Stimulated activated CD8-positive, alpha-beta memory T cell treated with anti-CD3 and anti-CD28 coated beads, Interleukin-15, amount 100 ng/mL, for 4 hours (primary cell): ENCODE measurements around the gene ZFP91.

Source experiments
- DNase-seq, 2 donors: peaks; one replicate each; pipeline ENCODE4 v3.0.0-alpha.2; 2020; ENCODE audit warnings: low read depth in 2 of 2

Gene ZFP91

DNA sequence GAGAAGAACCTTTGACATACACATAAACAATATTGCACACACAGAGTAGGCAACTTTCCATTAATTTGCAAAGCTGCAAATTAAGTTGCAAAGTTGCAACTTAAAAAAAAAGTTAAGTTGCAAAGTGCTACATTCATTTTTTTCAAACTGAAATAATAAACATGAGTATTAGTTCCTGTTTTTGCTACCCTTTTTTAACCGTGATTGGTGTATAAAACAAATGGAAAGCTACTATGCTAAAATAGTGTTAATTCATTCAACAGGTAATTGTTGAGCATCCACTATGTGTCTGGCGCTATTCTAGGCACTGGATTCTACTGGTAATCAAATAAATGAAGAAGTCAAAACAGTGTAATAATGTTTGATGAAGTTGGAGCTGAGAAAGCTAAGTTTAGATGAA, 8.1 kb downstream of the ZFP91 start:
- no peak for DNase-seq

DNA sequence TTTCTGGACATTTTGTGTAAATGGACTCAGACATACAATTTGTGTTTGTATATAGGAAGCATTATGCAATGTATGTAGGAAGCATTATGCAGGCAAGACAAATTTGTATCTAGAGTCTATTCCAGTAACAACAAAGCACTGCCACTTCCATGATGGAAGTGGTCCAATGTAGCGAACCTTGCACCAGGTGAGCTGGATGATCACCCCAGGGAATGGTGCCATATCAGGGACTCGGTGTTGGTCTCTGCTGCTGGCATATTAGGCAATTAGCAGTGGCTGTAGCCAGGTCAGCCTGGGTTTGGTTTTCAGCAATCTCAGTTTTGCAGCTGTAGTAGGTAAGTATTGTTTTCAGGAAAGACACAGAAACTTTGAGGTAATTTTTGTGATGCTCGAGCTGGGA, 12.8 kb downstream of the ZFP91 start:
- DNase-seq, result no peak

DNA sequence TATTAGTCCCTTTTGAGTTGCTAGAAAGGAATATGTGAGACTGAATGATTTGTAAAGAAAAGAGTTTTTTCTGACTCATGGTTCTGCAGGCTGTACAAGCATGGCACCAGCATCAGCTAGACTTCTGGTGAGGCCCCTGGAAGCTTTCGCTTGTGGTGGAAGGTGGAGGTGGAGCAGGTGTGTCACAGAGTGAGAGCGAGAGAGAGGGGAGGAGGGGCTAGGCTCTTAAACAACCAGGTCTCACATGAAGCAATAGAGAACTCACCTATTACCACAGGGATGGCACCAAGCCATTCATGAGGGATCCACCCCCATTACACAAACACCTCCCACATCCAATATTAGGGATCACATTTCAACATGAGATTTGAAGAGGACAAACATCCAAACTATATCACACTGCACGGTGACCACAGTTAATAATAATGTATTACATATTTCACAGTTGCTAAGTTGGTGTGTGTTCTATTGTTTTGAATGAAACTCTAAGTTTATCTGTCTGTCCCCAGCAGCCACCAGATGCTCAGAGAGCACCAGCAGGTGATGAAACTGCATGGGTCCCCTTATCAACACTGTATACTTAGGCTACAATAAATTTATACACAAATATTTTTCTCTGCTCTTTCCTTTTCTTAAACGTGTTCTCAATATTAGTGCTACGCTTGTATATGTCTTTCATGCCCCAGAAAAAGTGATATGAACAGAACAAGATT, 14.1 kb downstream of the ZFP91 start:
- DNase-seq, result no peak

DNA sequence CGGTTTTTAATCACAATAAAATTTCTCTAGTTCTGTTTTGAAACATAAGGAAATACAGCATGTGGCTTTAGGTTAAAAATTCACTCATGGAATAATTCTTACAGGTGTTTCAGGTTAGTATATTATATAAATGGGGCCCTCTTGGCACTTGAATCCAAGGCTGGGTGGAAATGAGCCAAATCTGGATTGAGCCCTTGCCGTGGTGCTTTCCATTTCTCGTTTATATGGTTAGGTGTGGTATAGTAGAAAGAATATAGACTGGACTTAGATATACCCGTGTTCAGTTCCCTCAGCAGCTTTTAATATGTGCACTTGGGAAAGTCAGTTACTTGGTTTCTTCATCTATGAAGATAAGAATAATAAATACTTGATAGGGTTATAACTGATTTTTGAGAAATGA, 16.0 kb downstream of the ZFP91 start:
- no peak for DNase-seq

DNA sequence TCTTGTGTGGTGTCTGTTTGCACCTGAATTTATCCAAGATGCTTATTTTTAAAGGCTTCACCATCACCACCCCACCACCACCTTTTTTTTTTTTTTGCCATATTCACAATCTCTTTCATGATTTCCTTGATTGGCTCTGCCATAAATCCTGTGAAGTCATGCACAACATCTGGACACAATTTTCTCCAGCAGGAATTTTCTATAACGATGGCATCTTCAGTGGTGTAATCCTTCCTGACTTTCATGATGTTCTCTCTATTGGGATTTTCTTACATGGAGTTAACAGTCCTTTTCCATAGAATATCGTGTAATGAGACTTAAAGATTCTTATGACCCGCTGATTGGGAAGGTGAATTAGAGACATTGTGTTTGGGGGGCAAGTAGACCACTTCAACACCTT, 17.8 kb downstream of the ZFP91 start:
- no peak for DNase-seq

DNA sequence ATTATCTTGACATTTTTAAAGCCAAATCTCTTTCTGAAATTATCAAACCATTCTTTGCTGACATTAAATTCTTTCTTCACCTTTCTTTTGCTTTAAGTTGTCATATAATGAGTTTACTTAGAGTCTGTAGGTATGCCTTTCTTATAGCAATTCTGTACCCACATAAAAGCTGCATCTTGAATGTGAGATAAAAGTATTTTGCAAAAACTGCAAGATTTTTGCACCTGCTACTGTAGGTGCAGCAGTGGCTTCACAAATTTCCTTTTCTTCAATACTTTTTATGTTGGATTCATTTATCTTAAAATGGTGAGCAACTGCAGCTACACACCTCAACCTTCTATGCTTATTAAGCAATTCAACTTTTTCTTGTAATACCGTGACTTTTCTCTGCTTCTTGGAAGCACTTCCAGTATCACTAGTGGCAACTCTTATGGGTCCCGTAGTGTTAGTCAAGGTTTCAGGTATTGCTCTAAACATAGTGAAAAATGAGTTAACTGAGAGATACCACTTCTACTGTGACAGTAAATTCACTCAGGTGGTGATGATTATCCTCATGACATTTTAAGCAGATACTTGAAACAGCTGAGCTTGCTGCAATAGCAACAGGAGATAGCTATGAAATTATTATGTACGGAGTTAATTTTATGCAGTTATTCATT, 18.8 kb downstream of the ZFP91 start:
- no peak for DNase-seq

DNA sequence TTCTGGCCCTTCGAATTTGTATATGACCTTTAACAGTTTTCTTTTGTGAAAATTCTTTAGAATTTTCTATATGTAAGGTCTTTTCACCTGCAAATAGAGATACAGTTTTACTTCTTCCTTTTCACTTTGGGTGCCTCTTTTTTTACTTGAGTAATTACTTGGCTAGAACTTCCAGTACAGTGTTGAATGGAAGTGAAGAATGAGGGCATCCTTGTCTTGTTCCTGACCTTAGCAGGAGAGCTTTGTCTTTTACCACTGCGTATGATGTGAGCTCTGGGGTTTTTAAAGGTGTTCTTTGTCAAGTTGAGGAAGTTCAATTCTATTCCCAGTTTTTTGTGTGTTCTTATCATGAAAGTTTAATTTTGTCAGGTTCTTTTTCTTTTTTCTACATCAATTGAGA, 21.6 kb downstream of the ZFP91 start:
- no peak for DNase-seq

DNA sequence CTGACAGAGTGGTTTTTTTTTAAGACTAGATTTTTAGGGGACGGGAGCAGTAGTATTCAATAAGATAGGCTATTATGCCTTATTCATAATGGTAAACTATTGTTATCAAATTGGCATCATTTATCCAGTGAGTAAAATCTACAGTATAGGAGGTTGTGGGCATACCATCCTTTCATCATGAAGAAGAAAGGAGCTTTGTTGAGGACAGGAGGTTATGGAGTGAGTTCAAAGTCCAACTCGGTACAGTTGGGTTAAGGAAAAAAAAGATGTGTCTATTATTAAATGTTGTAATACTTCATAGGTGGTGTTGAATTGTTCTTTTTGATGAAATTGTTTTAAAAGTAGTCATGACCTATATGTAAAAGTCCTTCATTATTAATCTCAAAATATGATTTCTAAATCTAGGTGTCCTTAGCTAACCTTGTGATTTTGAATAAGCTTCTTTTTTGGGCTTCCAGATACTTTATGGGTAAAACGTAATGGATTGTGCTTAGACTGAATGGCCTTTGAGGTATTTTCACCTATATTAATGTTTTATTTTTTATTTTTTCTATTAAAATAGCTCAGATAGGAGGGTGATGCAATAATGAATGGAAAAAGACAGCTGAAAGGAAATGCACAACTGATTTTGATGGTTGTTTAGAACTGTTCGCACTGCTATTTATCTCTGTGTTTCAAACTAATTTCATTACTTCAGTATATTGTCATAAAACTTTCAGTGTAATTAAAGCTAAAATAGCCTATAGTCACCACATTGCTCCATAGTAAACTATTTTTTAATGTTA, 28.3 kb downstream of the ZFP91 start:
- DNase-seq, result no peak

DNA sequence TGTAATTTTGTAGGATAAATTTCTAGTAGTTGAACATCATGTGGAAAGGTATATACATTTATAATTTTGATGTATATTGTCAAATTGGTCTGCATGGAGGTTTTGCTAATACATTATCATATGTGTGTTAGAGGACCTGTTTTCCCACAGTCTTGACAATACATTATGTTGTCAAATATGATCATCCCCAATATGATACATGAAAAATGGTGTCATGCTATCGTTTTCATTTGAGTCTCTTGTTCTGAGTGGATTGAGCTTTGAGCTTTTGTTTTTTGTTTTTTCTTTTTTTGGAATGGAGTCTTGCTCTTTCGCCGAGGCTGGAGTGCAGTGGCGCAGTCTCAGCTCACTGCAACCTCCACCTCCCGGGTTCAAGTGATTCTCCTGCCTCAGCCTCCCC, 29.5 kb downstream of the ZFP91 start:
- DNase-seq, result no peak

DNA sequence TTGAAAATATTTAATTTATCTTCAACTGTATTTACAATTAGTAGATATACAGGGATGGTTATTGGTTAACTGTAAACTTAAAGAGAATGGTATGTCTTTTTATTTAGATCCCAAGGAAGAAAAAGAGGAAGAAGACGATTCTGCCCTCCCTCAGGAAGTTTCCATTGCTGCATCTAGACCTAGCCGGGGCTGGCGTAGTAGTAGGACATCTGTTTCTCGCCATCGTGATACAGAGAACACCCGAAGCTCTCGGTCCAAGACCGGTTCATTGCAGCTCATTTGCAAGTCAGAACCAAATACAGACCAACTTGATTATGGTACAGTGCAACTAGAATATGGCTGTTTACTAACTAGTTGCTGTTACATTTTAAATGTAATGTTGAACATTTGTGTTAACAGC, 30.9 kb downstream of the ZFP91 start:
- DNase-seq, result no peak

DNA sequence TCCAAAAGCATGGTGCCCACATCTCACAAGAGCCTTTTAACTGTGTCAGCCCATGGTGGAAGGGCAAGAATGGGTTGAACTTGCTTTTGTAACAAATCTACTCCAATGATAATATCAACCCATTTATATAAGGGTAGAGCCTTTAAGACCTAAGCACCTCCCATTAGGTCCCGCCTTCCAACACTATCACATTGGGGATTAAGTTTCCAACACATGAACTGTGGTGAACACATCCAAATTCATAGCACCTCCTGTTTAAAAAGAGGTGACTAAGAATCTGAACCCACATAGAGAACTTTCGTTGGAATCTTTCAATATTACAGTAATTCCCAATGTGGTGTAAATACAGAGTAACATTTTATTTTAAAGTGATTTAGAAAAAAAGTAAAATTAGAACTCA, 34.4 kb downstream of the ZFP91 start:
- DNase-seq, result no peak

DNA sequence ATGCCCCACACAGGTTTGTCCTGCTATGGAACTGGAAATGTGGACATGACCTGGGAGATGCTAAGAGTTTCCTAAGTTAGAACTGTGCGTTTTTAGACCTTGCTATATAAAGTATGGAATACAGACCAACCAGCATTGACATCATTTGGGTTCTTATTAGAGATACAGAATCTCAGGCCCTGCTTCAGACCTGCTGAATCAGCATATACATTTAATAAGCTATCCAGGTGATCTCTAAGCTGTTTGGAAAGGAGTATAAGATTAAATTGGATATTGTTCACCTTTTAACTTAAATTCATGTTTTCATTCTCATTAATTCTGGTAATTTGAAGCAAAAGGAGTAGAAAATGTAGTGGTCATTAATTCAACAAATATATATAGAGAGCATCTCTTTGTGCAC, 36.7 kb downstream of the ZFP91 start:
- no peak for DNase-seq

DNA sequence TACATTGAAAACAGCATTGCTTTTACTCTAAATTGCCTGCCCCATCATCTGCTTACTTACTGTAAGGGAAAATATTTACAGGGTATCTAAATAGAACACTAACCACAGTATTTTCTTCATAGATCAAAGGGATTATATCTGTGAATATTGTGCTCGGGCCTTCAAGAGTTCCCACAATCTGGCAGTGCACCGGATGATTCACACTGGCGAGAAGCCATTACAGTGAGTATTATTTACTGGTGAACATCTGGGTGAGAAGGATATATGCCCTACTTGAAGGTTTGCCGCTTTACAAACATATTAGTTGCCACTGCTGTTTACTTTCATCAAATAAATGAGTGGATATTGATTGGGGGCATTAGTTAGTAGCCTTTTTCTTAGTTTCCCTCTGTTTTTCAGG, 37.7 kb downstream of the ZFP91 start:
- DNase-seq, result no peak

DNA sequence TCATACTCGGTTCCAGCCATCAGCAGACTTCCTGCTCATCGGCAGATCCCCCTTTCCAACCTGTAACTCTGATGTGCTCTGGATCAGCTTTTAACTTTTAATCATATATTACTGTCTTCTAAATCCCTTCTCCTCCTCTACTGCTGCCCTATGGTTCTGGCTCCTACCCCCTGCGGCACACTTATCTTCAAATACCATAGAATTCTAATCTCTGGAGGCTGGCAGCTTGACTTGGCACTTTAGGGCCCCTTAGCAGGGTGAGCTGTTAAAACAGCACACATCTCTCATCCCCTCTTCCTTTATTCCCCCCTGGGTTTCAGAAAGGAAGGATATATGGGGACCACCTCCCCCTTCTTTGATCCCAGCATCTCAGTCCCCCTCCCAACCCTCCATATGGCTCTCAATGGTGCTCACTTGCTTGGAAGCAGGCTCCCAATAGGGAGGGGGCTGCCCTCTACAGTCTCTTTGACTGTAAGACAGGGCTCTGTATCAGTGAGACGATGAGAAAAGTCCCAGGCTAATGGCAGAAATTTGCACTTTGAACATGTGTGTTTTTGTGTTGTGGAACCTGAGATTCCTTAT, 39.2 kb downstream of the ZFP91 start:
- DNase-seq, result no peak

DNA sequence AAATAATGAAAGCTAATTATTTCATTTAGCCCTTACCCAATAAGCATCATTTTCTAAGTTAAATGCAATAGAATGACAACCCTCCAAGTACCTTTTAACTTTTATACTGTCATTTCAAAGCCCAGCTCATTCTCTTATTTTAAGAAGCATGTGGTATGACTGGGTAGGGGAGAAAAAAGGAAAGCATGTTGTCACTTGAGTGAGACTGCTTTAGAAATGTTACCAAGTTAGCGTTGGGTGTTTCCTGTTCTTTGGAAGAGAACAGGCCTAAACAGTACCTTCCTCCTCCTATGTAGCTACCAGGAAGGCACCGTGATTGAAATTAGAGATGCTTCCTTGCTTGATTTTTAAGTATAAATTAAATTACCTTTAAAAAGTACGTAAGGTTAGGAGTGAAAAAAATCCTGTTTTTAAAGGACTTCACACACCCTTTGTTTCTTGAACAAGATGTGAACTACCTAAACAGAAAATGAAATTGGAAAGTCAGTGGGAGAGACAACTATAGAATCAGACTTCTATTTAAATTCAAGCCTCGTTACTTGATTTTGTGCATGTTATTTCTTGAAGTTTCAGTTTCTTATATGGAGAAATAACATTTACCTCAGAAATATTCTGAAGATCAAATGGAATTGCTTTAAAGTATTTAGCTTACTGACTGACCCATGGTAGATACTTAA, 42.9 kb downstream of the ZFP91 start:
- no peak for DNase-seq

DNA sequence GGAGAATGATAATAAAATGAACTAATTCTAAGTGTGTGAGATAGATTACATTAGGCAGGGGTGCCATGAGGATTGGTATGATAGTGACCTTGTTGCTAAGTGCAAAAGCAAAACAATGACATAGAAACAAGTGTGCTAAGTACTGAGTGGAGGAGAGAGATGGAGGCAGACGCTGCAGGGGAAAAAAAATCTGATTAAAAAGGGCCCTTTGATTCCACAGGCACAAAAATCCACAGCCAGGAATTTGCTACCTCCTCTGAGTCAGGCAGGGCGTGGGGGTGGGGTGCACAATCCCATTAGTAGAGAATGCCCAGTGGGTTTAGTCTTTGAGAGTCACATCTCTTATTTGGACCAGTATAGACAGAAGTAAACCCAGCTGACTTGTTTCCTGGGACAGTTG, 43.5 kb downstream of the ZFP91 start, which contains the start of gene CNTF:
Gene CNTF (plus strand): TSS at position 322 of the 400 bp plus-strand sequence. CDS start 88 bp downstream, outside the sequence.
- DNase-seq, result no peak

DNA sequence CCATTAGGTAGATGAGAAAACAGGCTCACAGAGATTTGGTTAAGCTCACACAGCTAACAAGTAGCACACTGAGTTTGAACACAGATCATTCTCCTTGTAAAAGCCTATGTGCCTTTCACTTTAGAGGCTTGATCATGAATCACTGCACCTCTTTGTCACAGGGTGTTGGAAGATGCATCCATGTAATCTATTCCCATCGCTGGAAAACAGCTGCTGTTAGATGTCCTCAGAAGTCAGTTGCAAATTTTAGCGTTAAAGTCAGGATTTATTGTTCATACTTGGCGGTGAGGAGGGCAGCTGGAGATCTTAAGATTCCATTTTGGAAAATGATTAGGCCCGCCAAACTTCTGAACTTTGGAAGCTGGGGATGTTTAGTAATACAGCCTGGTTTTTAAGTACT, 46.2 kb downstream of the ZFP91 start:
- DNase-seq, result no peak

DNA sequence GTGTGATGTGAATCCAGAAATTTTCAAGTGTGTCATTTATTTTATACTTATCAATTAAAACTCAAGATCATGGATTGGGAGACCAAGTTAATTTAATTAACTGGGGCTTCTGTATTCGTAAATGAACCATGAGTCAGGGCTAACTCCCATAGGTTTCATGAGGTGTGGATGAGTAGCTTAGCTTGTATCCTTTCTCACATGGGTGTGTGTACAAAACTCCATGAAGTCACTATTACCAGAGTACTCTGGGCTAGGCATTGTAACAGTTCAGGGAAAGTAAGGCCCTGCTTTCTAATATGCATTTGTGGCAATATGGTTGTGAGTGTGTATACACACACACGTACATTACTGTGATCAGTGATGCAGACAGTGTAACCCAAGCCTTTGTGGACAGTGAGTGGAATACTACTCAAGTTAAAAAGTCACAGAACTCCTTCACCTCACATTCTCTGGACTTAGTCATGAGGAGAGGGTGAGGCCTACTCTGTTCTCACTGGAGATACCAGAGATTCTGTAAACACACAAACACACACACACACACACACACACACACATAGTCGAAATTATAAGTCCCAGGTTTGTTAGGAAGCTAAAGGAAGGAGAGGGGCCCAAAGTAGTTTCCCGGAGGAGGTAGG, 47.1 kb downstream of the ZFP91 start:
- no peak for DNase-seq

DNA sequence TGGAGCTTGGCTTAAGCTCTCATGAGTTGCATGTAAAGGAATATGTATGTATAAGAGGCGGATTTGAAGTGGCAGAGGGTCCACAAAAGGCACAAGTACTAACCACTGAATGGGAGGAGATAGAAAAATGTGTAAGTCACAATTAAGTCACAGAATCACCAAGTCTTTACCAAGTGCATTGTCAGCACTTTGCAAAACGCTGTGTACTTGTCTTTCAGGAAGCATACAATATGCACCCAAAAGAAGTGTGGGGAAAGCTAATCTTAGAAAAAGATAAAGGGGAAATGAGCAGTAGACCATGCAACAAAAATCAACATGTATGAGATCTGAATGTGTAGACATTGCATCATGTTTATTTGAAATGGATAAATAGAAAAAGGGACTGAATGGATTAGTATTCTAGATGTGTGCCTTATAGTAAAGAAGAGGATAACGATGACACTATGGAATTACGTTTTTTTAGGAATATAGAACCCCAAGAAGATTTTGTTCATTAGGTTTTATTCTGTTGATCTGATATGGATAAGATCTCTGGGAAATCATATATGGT, 48.1 kb downstream of the ZFP91 start:
- DNase-seq, result no peak

DNA sequence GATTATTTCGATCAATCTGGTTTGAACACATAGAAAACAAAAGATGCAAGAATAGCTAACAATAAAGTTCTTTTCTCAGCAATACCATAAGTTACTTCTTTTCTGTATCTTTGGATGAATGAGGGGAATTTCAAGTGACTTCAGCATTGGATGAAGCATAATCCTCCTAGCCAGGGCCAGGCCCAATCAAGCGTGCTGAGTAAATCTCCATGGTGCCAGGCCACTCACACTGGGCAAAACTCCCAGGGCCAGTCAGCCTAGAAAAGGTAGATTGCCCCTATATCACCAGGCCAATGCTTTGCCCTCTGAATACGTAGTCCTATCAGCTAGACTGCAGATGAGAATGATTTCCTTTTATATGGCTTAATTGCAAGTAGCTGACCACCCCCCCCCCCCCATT, 49.6 kb downstream of the ZFP91 start:
- DNase-seq, result no peak

DNA sequence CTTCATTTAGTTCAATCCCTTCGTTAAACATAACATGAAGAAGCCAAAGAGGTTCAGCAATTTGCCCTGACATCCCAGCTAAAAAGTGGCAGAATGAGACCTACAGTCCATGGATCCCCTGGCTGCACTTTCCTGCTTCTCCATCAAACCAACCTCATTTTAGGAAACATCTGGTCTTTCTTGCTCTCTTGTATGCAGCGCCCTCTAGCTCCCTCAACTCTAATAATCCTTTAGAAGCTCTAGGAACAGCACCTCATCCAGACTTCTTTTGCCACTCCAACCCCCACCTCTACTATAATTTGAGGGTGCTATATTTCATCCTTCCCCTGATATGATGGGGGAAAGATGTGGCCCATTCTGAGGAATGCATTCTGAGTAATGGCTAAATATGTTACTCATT, 51.0 kb downstream of the ZFP91 start:
- DNase-seq, result no peak
